ENCODE results near the gene DRD2. TPM values are rescaled to one million over a fixed set of nuclear protein-coding genes. Genes with fewer than 3 reads are reported as not detected.

The DRD2 gene
- total RNA-seq, 1 donor: 0.10 TPM

- no peak overlapping the region for H3K4me3 ChIP-seq (ENCODE audit: low read length)
- no peaks in the 10 kb centered on the region for H3K9me3 ChIP-seq (ENCODE audit: low read depth, low read length)
These were observed 6.4 kb downstream of the DRD2 start for GRCh38 chr11:113468726-113469345.

GRCh38 chr11:113467545-113467944 is 7.7 kb downstream of the DRD2 start:
- H3K4me3 ChIP-seq (ENCODE audit: low read length): no peak overlapping the region
- no peaks in the 10 kb centered on the region for H3K4me1 ChIP-seq (ENCODE audit: insufficient read depth, low read length)
- H3K9me3 ChIP-seq (ENCODE audit: low read depth, low read length): no peaks in the 10 kb centered on the region
- peaks cover 3% of the 10 kb centered on the region for H3K27me3 ChIP-seq (ENCODE audit: insufficient read depth, low read length)

More at GRCh38 chr11:113468726-113469345, 6.4 kb downstream of the DRD2 start:
- Histone ChIP-seq H3K4me1 (ENCODE audit: insufficient read depth, low read length) (no peaks in the 10 kb centered on the region), H3K27me3 (ENCODE audit: insufficient read depth, low read length) (peaks cover 16% of the 10 kb centered on the region)

GRCh38 chr11:113465786-113466185 is 9.4 kb downstream of the DRD2 start:
- Histone ChIP-seq H3K27me3 (ENCODE audit: insufficient read depth, low read length) (no peaks in the 10 kb centered on the region), H3K9me3 (ENCODE audit: low read depth, low read length) (no peaks in the 10 kb centered on the region), H3K4me3 (ENCODE audit: low read length) (no peak overlapping the region), H3K4me1 (ENCODE audit: insufficient read depth, low read length) (no peaks in the 10 kb centered on the region)

DNA sequence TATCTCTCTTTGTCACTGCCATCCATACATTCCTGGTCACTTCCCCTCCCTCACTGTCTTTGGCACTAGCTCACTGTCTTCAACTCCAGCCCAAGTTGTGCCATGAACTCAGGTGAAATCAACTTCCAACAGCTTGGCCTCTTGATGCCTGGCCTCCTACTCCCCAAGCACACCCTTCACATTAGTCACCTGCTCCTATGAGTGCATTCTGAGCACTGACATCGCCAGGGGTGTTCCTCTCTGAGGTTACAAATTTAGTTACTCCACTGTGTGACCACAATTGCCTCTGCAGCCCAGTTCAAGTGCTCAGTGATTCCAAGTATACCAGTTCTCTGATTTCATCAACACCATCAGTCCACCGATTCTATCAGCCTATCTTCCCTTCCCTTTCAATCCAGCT is 10.8 kb downstream of the DRD2 start:
- H3K4me1 ChIP-seq (ENCODE audit: insufficient read depth, low read length): no peaks in the 10 kb centered on the region
- no peak overlapping the region for H3K4me3 ChIP-seq (ENCODE audit: low read length)
- no peaks in the 10 kb centered on the region for H3K27me3 ChIP-seq (ENCODE audit: insufficient read depth, low read length)
- no peaks in the 10 kb centered on the region for H3K9me3 ChIP-seq (ENCODE audit: low read depth, low read length)

GRCh38 chr11:113462830-113463229 is 12.4 kb downstream of the DRD2 start:
- Histone ChIP-seq H3K9me3 (ENCODE audit: low read depth, low read length) (no peaks in the 10 kb centered on the region), H3K4me1 (ENCODE audit: insufficient read depth, low read length) (no peaks in the 10 kb centered on the region), H3K27me3 (ENCODE audit: insufficient read depth, low read length) (no peaks in the 10 kb centered on the region), H3K4me3 (ENCODE audit: low read length) (no peak overlapping the region)

GRCh38 chr11:113461639-113462038 is 13.6 kb downstream of the DRD2 start:
- H3K4me3 ChIP-seq (ENCODE audit: low read length): no peak overlapping the region
- H3K9me3 ChIP-seq (ENCODE audit: low read depth, low read length): no peaks in the 10 kb centered on the region
- H3K27me3 ChIP-seq (ENCODE audit: insufficient read depth, low read length): no peaks in the 10 kb centered on the region
- no peaks in the 10 kb centered on the region for H3K4me1 ChIP-seq (ENCODE audit: insufficient read depth, low read length)

GRCh38 chr11:113460469-113460868 is 14.7 kb downstream of the DRD2 start:
- no peaks in the 10 kb centered on the region for H3K4me1 ChIP-seq (ENCODE audit: insufficient read depth, low read length)
- no peak overlapping the region for H3K4me3 ChIP-seq (ENCODE audit: low read length)
- H3K27me3 ChIP-seq (ENCODE audit: insufficient read depth, low read length): no peaks in the 10 kb centered on the region
- no peaks in the 10 kb centered on the region for H3K9me3 ChIP-seq (ENCODE audit: low read depth, low read length)

DNA sequence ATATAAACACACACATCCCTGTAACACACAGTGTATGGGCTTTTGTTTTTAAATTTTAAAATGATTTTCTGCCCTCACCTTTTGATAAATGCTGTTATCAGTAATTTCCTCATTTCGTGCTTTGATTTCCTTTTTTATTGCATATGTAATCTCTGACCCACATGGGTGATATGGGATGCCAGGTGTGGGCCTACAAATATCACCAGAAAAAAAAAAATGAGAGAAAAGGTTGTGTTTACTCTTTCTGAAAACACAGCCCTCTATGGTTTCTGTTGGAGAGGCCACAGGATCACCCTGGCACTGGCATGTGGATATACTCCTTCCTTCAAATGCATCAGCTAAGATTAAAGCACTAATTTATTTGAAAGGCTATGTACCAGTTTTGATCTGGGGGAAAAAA is 17.0 kb downstream of the DRD2 start:
- Histone ChIP-seq H3K4me3 (ENCODE audit: low read length) (no peak overlapping the region), H3K4me1 (ENCODE audit: insufficient read depth, low read length) (no peaks in the 10 kb centered on the region), H3K27me3 (ENCODE audit: insufficient read depth, low read length) (no peaks in the 10 kb centered on the region), H3K9me3 (ENCODE audit: low read depth, low read length) (no peaks in the 10 kb centered on the region)

DNA sequence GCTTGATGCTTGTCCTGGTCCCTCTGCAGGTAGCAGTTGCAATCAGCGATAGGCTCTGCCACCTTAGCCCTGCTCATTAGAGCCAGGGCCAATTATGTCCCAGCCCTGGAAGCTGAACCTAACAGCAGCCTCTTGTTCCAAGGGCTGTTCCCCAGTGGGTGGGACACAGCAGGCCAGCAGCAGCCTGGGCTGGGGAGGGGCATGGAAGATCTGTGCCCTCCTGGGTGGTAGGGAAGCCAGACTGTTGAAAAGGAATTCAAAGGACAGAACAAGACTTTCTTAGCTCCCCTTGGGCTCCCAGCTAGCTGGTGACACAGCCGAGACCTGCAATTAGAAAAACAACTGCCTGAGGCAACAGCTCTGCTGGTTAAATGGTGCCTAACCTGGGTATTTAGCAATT is 17.4 kb downstream of the DRD2 start:
- Histone ChIP-seq H3K4me1 (ENCODE audit: insufficient read depth, low read length) (no peaks in the 10 kb centered on the region), H3K27me3 (ENCODE audit: insufficient read depth, low read length) (no peaks in the 10 kb centered on the region), H3K9me3 (ENCODE audit: low read depth, low read length) (no peaks in the 10 kb centered on the region), H3K4me3 (ENCODE audit: low read length) (no peak overlapping the region)

DNA sequence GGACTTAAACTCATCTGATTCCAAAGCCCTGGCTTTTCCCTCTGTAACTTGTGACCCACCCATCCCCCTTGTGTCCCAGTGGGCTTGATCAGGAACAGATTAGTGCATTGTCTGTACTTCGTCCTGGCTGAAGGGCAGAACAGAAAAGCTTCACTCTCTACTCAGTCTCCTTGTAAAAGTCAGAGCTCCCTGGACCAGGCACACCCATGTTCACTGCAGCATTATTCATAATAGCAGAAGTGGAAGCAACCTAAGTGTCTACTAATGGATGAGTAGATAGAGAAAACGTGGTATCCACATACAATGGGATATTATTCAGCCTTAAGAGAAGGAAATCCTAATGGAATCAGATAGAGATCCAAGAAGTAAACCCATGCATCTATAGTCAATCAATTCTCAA is 20.7 kb downstream of the DRD2 start:
- Histone ChIP-seq H3K4me1 (ENCODE audit: insufficient read depth, low read length) (no peaks in the 10 kb centered on the region), H3K9me3 (ENCODE audit: low read depth, low read length) (no peaks in the 10 kb centered on the region), H3K27me3 (ENCODE audit: insufficient read depth, low read length) (no peaks in the 10 kb centered on the region), H3K4me3 (ENCODE audit: low read length) (no peak overlapping the region)

GRCh38 chr11:113449743-113450142 is 25.5 kb downstream of the DRD2 start:
- Histone ChIP-seq H3K27me3 (ENCODE audit: insufficient read depth, low read length) (no peaks in the 10 kb centered on the region), H3K9me3 (ENCODE audit: low read depth, low read length) (no peaks in the 10 kb centered on the region), H3K4me3 (ENCODE audit: low read length) (no peak overlapping the region), H3K4me1 (ENCODE audit: insufficient read depth, low read length) (no peaks in the 10 kb centered on the region)

GRCh38 chr11:113448316-113448677 is 26.9 kb downstream of the DRD2 start:
- Histone ChIP-seq H3K9me3 (ENCODE audit: low read depth, low read length) (no peaks in the 10 kb centered on the region), H3K27me3 (ENCODE audit: insufficient read depth, low read length) (no peaks in the 10 kb centered on the region), H3K4me1 (ENCODE audit: insufficient read depth, low read length) (no peaks in the 10 kb centered on the region), H3K4me3 (ENCODE audit: low read length) (no peak overlapping the region)

DNA sequence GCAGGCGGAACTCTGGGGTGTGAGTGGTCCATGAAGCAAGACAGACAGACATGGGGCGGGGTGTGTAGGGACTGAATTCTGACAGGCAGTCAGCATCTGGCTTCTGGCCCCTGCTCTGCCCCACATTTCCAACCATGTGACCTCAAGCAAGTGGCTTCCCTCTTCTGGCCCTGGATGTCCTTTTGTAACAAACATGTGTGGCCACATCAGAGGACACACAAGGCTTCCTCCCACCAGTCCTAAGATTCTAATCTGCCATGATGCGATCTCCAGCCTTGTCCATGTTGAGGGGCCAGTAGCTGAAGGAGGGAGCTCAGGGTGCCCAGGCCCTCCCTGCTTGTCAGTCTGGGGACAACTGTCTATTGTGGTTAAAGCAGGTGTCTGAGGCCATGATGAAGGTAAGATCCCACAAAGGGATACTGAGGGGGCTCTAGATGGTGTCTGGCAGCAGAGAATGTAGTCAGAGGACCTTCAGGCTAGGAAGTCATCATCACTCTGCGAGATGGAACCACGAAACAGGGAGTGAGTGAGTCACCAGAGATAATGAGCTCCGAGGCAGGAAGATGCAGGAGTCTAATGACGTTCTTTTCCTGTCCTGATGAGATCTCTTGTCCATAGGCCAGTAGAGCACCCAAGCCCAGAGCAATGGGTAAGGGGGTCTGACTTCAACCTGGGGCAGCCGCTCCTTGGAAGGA is 27.4 kb downstream of the DRD2 start:
- H3K4me1 ChIP-seq (ENCODE audit: insufficient read depth, low read length): no peaks in the 10 kb centered on the region
- H3K27me3 ChIP-seq (ENCODE audit: insufficient read depth, low read length): no peaks in the 10 kb centered on the region
- no peak overlapping the region for H3K4me3 ChIP-seq (ENCODE audit: low read length)
- H3K9me3 ChIP-seq (ENCODE audit: low read depth, low read length): no peaks in the 10 kb centered on the region

DNA sequence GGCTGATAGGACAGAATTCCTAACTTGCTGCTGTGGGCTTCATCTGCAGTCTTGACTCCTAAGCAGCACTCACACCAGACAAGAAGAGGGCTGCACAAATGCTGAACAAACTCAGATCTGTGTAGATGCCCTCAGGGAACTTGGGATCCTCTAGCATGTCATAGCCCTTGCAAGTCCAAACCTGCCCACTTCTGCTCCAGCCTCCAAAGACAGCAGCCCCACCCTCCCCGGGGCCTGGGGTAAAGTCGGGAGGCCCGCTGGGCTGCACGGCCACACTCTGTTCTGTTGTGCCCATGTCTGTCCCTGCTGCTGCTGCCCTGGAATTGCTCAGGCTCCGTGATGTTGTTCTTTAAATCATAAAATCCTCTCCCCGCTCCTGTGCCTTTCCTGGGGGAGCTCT is 28.3 kb downstream of the DRD2 start:
- Histone ChIP-seq H3K9me3 (ENCODE audit: low read depth, low read length) (no peaks in the 10 kb centered on the region), H3K4me3 (ENCODE audit: low read length) (no peak overlapping the region), H3K4me1 (ENCODE audit: insufficient read depth, low read length) (no peaks in the 10 kb centered on the region), H3K27me3 (ENCODE audit: insufficient read depth, low read length) (no peaks in the 10 kb centered on the region)

- H3K4me3 ChIP-seq (ENCODE audit: low read length): no peak overlapping the region
- no peaks in the 10 kb centered on the region for H3K4me1 ChIP-seq (ENCODE audit: insufficient read depth, low read length)
- no peaks in the 10 kb centered on the region for H3K9me3 ChIP-seq (ENCODE audit: low read depth, low read length)
- H3K27me3 ChIP-seq (ENCODE audit: insufficient read depth, low read length): no peaks in the 10 kb centered on the region
These were observed 29.1 kb downstream of the DRD2 start for GRCh38 chr11:113446112-113446511.

- Histone ChIP-seq H3K9me3 (ENCODE audit: low read depth, low read length) (no peaks in the 10 kb centered on the region), H3K27me3 (ENCODE audit: insufficient read depth, low read length) (no peaks in the 10 kb centered on the region), H3K4me1 (ENCODE audit: insufficient read depth, low read length) (no peaks in the 10 kb centered on the region), H3K4me3 (ENCODE audit: low read length) (no peak overlapping the region)
These were observed 30.6 kb downstream of the DRD2 start for GRCh38 chr11:113444502-113445123.
